PC-3 (cell line): ENCODE results near the gene IFNA21.

Source experiments
- CTCF ChIP-seq: fragments of 300-600 bp; sonication (generic); conservative IDR thresholded peaks from 2 replicates; pipeline ENCODE4 v1.5.1; 2017; ENCODE audit warnings: antibody characterized with exemption, low read depth, mild to moderate bottlenecking, low read length
- EZH2 ChIP-seq: fragments of 300-600 bp; sonication (generic); IDR thresholded peaks from one replicate; pipeline ENCODE4 v1.6.1; 2017; ENCODE audit warnings: antibody characterized with exemption, mild to moderate bottlenecking, low read length; ENCODE audit not compliant: unreplicated experiment
- EZH2phosphoT487 ChIP-seq: fragments of 300-600 bp; sonication (generic); IDR thresholded peaks from 2 replicates; pipeline ENCODE4 v1.6.1; 2018; ENCODE audit warnings: mild to moderate bottlenecking, antibody characterized with exemption, low read length, borderline replicate concordance

- TF ChIP-seq CTCF: peak; percentile 44
- TF ChIP-seq EZH2phosphoT487: no peak
- TF ChIP-seq EZH2: no peak
These were observed 12.3 kb downstream of the IFNA21 start for GRCh38 chr9:21154018-21154608.
